HepG2 (cell line): Measurements from ENCODE around the gene GZF1. TPM values are rescaled to one million over a fixed set of nuclear protein-coding genes. Genes with fewer than 3 reads are reported as not detected.

Experiments
- ARNT ChIP-seq: fragments of 450-650 bp; IDR thresholded peaks from 2 replicates; pipeline ENCODE4 v1.6.1; 2017
- CEBPZ ChIP-seq: IDR thresholded peaks from 2 replicates; pipeline ENCODE4 v1.6.1; 2012; ENCODE audit warnings: low read length, improper control_type of control experiment
- HIVEP1 ChIP-seq: sonication (generic); formaldehyde crosslinking; IDR thresholded peaks from 2 replicates; pipeline ENCODE4 v1.4.0; 2020; ENCODE audit warnings: mild to moderate bottlenecking, missing genetic modification reagents
- MAFG ChIP-seq: sonication (generic); formaldehyde crosslinking; IDR thresholded peaks from 2 replicates; pipeline ENCODE4 v1.5.1; 2020; ENCODE audit warnings: mild to moderate bottlenecking, missing genetic modification reagents
- PTBP1 ChIP-seq: fragments of 200-400 bp; formaldehyde crosslinking; IDR thresholded peaks from 2 replicates; pipeline ENCODE4 v1.6.1; 2018; ENCODE audit warnings: low read length, low read depth; ENCODE audit not compliant: poor library complexity, severe bottlenecking
- SETDB1 ChIP-seq: sonication (generic); formaldehyde crosslinking; IDR thresholded peaks from 2 replicates; pipeline ENCODE4 v1.5.1; 2020; ENCODE audit warnings: missing genetic modification reagents, mild to moderate bottlenecking, borderline replicate concordance
- ZBTB20 ChIP-seq: sonication (generic); formaldehyde crosslinking; IDR thresholded peaks from 2 replicates; pipeline ENCODE4 v1.8.1; 2023; ENCODE audit warnings: missing genetic modification reagents, low read depth, mild to moderate bottlenecking, borderline replicate concordance
- ZBTB42 ChIP-seq: sonication (generic); formaldehyde crosslinking; IDR thresholded peaks from 2 replicates; pipeline ENCODE4 v1.5.0; 2020; ENCODE audit warnings: mild to moderate bottlenecking, missing genetic modification reagents
- ZNF24 ChIP-seq: fragments of 450-650 bp; IDR thresholded peaks from 2 replicates; pipeline ENCODE4 v1.6.1; 2017; ENCODE audit warnings: antibody characterized with exemption, mild to moderate bottlenecking
- ZNF251 ChIP-seq: sonication (generic); formaldehyde crosslinking; IDR thresholded peaks from 2 replicates; pipeline ENCODE4 v1.9.0; 2021; ENCODE audit warnings: mild to moderate bottlenecking, missing genetic modification reagents
- ZNF350 ChIP-seq: sonication (generic); formaldehyde crosslinking; IDR thresholded peaks from 2 replicates; pipeline ENCODE4 v1.4.0; 2020; ENCODE audit warnings: mild to moderate bottlenecking, low read depth, missing genetic modification reagents, borderline replicate concordance
- ZNF562 ChIP-seq: sonication (generic); formaldehyde crosslinking; IDR thresholded peaks from 2 replicates; pipeline ENCODE4 v1.8.0; 2022; ENCODE audit warnings: missing genetic modification reagents, borderline replicate concordance
- ZNF713 ChIP-seq: sonication (generic); formaldehyde crosslinking; IDR thresholded peaks from 2 replicates; pipeline ENCODE4 v1.4.0; 2020; ENCODE audit warnings: mild to moderate bottlenecking, missing genetic modification reagents
- ZNF768 ChIP-seq: sonication (generic); formaldehyde crosslinking; IDR thresholded peaks from 2 replicates; pipeline ENCODE4 v1.4.0; 2020; ENCODE audit warnings: missing genetic modification reagents
- ZNF784 ChIP-seq: sonication (generic); formaldehyde crosslinking; IDR thresholded peaks from 2 replicates; pipeline ENCODE4 v1.5.1; 2020; ENCODE audit warnings: missing genetic modification reagents, mild to moderate bottlenecking, borderline replicate concordance
- ZNF816 ChIP-seq: sonication (generic); formaldehyde crosslinking; IDR thresholded peaks from 2 replicates; pipeline ENCODE4 v1.8.0; 2022; ENCODE audit warnings: missing genetic modification reagents, mild to moderate bottlenecking, borderline replicate concordance
- ZNF83 ChIP-seq: sonication (generic); formaldehyde crosslinking; IDR thresholded peaks from 2 replicates; pipeline ENCODE4 v1.4.0; 2020; ENCODE audit warnings: missing genetic modification reagents, mild to moderate bottlenecking, borderline replicate concordance
- polyA plus RNA-seq, 8 experiments: library from polyadenylated mRNA; depleted of rRNA in 3 of 8; stranded (reverse) in 7 of 8; unstranded in 1 of 8; fragments of >200 nt; fragmentation: Illumina TruSeq in 4 of 8; extraction: Trizol in 4 of 8; gene quantifications; 2 replicates each; pipeline versions ENCODE4 v1.2.1 to v1.2.3, GENCODE V29; 2011 to 2016; ENCODE audit warnings: low read depth in 4 of 8, missing spikeins in 1 of 8, mixed read lengths in 1 of 8; ENCODE audit not compliant: insufficient read depth in 1 of 8
- total RNA-seq, 5 experiments: library from RNA; depleted of rRNA; stranded (reverse); fragments of >200 nt; fragmentation: Illumina TruSeq; extraction: Trizol; gene quantifications; 2 replicates each; pipeline ENCODE4 v1.2.3, GENCODE V29; 2016; ENCODE audit warnings: low read depth in 1 of 5
- TF ChIP-seq, protein P1 (sequence below), 2 experiments: sonication (generic) in 1 of 2; formaldehyde crosslinking in 1 of 2; IDR thresholded peaks; 2 replicates each; pipeline versions ENCODE4 v1.4.0 to v1.6.1; 2018 to 2020; ENCODE audit warnings: missing genetic modification reagents in 2 of 2, borderline replicate concordance in 1 of 2, low read depth in 1 of 2, mild to moderate bottlenecking in 1 of 2, missing biosample characterization in 1 of 2
- TF ChIP-seq, protein P2 (sequence below): sonication (generic); formaldehyde crosslinking; IDR thresholded peaks from 2 replicates; pipeline ENCODE4 v1.8.0; 2022; ENCODE audit warnings: low read depth, missing genetic modification reagents
- TF ChIP-seq, protein P3 (sequence below): sonication (generic); formaldehyde crosslinking; IDR thresholded peaks from 2 replicates; pipeline ENCODE4 v1.4.0; 2020; ENCODE audit warnings: missing genetic modification reagents

Gene GZF1
- total and polyA plus RNA-seq, 2 of the 13 experiments (the other 11 are each of a cell fraction or from before 2014, with no cell fraction given), result 16.9 to 26.0 TPM

- TF ChIP-seq, protein P1, sequence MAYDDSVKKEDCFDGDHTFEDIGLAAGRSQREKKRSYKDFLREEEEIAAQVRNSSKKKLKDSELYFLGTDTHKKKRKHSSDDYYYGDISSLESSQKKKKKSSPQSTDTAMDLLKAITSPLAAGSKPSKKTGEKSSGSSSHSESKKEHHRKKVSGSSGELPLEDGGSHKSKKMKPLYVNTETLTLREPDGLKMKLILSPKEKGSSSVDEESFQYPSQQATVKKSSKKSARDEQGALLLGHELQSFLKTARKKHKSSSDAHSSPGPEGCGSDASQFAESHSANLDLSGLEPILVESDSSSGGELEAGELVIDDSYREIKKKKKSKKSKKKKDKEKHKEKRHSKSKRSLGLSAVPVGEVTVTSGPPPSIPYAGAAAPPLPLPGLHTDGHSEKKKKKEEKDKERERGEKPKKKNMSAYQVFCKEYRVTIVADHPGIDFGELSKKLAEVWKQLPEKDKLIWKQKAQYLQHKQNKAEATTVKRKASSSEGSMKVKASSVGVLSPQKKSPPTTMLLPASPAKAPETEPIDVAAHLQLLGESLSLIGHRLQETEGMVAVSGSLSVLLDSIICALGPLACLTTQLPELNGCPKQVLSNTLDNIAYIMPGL (CRISPR knock-in tag; IDR thresholded peaks at IDR 0.05; ENCODE audit: borderline replicate concordance in 1 of 2, low read depth in 1 of 2), result no peak
- TF ChIP-seq ZNF562 (no peak), HIVEP1 (CRISPR knock-in tag) (no peak), CEBPZ (no peak), ZNF768 (CRISPR knock-in tag) (no peak), ZNF784 (no peak), ZNF816 (CRISPR knock-in tag) (peak; percentile 16), ZNF350 (CRISPR knock-in tag) (no peak), ZNF83 (CRISPR knock-in tag) (no peak), ZBTB42 (CRISPR knock-in tag) (no peak), SETDB1 (CRISPR knock-in tag) (no peak), ZBTB20 (CRISPR knock-in tag) (no peak), ZNF24 (no peak), MAFG (no peak), ZNF251 (CRISPR knock-in tag) (no peak), ZNF713 (CRISPR knock-in tag) (no peak), ARNT (no peak), PTBP1 (peak; percentile 62)
- TF ChIP-seq, protein P2, sequence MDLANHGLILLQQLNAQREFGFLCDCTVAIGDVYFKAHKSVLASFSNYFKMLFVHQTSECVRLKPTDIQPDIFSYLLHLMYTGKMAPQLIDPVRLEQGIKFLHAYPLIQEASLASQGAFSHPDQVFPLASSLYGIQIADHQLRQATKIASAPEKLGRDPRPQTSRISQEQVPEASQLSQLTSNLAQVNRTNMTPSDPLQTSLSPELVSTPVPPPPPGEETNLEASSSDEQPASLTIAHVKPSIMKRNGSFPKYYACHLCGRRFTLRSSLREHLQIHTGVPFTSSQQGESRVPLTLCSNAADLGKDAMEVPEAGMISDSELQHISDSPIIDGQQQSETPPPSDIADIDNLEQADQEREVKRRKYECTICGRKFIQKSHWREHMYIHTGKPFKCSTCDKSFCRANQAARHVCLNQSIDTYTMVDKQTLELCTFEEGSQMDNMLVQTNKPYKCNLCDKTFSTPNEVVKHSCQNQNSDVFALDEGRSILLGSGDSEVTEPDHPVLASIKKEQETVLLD (CRISPR knock-in tag), result no peak
- TF ChIP-seq, protein P3, sequence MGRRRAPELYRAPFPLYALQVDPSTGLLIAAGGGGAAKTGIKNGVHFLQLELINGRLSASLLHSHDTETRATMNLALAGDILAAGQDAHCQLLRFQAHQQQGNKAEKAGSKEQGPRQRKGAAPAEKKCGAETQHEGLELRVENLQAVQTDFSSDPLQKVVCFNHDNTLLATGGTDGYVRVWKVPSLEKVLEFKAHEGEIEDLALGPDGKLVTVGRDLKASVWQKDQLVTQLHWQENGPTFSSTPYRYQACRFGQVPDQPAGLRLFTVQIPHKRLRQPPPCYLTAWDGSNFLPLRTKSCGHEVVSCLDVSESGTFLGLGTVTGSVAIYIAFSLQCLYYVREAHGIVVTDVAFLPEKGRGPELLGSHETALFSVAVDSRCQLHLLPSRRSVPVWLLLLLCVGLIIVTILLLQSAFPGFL (CRISPR knock-in tag), result no peak
Measured at GRCh38 chr20:23419995-23420901, 58.3 kb downstream of the GZF1 start (continued).
